Kidney epithelial cell (primary cell): ENCODE data around the gene DIP2A. TPM values are rescaled to one million over a fixed set of nuclear protein-coding genes. Genes with fewer than 3 reads are reported as not detected.

ENCODE experiments used
- DNase-seq: peaks from one replicate; pipeline ENCODE4 v3.0.0-alpha.2; 2010; ENCODE audit warnings: low read depth
- H3K27me3 ChIP-seq: 2 replicates; pipeline ENCODE4 v1.6.0; 2011; ENCODE audit warnings: low read length; ENCODE audit not compliant: control insufficient read depth, insufficient read depth
- H3K36me3 ChIP-seq: 2 replicates; pipeline ENCODE4 v1.5.1; 2011; ENCODE audit warnings: low read length; ENCODE audit not compliant: control insufficient read depth, insufficient read depth
- H3K4me3 ChIP-seq: 2 replicates; pipeline ENCODE4 v1.5.1; 2011; ENCODE audit warnings: low read depth, mild to moderate bottlenecking, control low read depth, low read length
- CTCF ChIP-seq: IDR thresholded peaks from 2 replicates; pipeline ENCODE4 v1.5.1; 2011; ENCODE audit warnings: mild to moderate bottlenecking, moderate library complexity, low read length, control low read depth, inconsistent platforms; ENCODE audit not compliant: insufficient read depth, poor library complexity, severe bottlenecking
- total RNA-seq: library from RNA; depleted of rRNA; stranded (reverse); fragments of >200 nt; gene quantifications from 2 replicates; pipeline ENCODE4 v1.2.3, GENCODE V29; 2015

DIP2A gene
- total RNA-seq, 1 donor from 2014 or later: 16.0 TPM

- Histone ChIP-seq H3K36me3 (peaks cover 2% of the 10 kb centered on the region), H3K4me3 (no peak overlapping the region), H3K27me3 (no peaks in the 10 kb centered on the region)
- TF ChIP-seq CTCF: no peak
- no peak for DNase-seq
These were observed 95.3 kb downstream of the DIP2A start for GRCh38 chr21:46553993-46554392.

- Histone ChIP-seq H3K4me3 (no peak overlapping the region), H3K36me3 (peaks cover 2% of the 10 kb centered on the region), H3K27me3 (no peaks in the 10 kb centered on the region)
- no peak for DNase-seq
- no peak for TF ChIP-seq CTCF
These were observed 95.9 kb downstream of the DIP2A start for GRCh38 chr21:46554431-46555224.

- Histone ChIP-seq H3K36me3 (peaks cover 2% of the 10 kb centered on the region), H3K4me3 (no peak overlapping the region), H3K27me3 (no peaks in the 10 kb centered on the region)
- DNase-seq: no peak
- TF ChIP-seq CTCF: no peak
These were observed 96.5 kb downstream of the DIP2A start for GRCh38 chr21:46555225-46555617.

GRCh38 chr21:46555678-46556077 lies 97.0 kb downstream of the DIP2A start:
- TF ChIP-seq CTCF: no peak
- H3K36me3 ChIP-seq: peaks cover 2% of the 10 kb centered on the region
- no peak overlapping the region for H3K4me3 ChIP-seq
- DNase-seq: no peak
- no peaks in the 10 kb centered on the region for H3K27me3 ChIP-seq

GRCh38 chr21:46556802-46557201 lies 98.1 kb downstream of the DIP2A start:
- Histone ChIP-seq H3K36me3 (peaks cover 4% of the 10 kb centered on the region), H3K27me3 (no peaks in the 10 kb centered on the region), H3K4me3 (no peak overlapping the region)
- no peak for DNase-seq
- TF ChIP-seq CTCF: no peak

- peaks cover 4% of the 10 kb centered on the region for H3K36me3 ChIP-seq
- DNase-seq: no peak
- no peaks in the 10 kb centered on the region for H3K27me3 ChIP-seq
- TF ChIP-seq CTCF: no peak
- no peak overlapping the region for H3K4me3 ChIP-seq
These were observed 98.8 kb downstream of the DIP2A start for GRCh38 chr21:46557469-46557868.
